HG03108 (cell line): ENCODE measurements around the gene RASAL1.

Experiments used
- ATAC-seq: cut with Tn5 transposase; IDR thresholded peaks from one replicate; pipeline ENCODE4 v1.9.1; 2021; ENCODE audit warnings: moderate library complexity; ENCODE audit not compliant: unreplicated experiment

RASAL1 gene

GRCh38 chr12:113135178-113136127 lies at the start of gene RASAL1:
Gene RASAL1 (minus strand): TSS chr12:113135761. CDS start chr12:113135462, 299 bp downstream.
- peak; percentile 44 for ATAC-seq

DNA sequence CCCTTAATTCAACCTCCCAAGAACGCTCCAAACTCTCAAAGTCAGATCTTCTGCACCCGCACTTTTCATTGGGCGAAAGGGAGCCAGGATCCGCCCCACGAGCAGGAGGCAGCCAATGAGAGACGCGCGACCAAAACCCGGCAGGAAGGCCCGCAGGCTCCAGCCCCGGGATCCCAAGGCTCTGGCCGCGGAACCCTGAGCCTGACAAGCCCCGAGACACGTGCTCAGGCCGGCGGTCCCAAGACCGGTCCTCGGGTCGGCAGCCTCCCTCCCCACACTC lies 49.3 kb upstream of the RASAL1 start:
- ATAC-seq, result peak; percentile 68

DNA sequence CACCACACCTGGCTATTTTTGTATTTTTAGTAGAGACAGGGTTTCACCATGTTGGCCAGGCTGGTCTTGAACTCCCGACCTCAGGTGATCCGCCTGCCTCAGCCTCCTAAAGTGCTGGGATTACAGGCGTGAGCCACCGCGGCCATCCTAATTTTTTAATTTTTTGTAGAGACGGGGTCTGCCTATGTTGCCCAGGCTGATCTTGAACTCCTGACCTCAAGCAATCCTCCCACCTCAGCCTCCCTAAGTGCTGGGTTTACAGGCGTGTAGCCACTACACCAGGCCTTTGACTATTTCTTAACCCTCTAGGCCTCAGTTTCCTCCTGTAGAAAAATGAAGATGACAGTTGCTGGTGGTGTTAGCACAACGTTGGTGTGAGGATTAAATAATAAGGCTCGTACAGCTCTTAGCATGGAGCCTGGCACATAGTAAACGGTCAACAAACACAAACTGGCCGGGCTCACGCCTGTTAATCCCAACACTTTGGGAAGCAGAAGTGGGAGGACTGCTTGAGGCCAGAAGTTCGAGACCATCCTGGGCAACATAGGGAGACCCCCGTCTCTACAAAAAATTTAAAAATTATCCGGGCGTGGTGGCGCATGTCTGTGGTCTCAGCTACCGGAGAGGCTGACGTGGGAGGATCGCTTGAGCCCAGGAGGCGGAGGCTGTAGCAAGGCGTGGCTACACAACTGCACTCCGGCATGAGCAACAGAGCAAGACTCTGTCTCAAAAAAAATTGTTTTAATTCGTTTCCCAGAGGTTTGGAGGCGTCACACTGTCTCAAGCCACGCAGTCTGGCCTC lies 48.7 kb upstream of the RASAL1 start:
- peak; percentile 25 for ATAC-seq

DNA sequence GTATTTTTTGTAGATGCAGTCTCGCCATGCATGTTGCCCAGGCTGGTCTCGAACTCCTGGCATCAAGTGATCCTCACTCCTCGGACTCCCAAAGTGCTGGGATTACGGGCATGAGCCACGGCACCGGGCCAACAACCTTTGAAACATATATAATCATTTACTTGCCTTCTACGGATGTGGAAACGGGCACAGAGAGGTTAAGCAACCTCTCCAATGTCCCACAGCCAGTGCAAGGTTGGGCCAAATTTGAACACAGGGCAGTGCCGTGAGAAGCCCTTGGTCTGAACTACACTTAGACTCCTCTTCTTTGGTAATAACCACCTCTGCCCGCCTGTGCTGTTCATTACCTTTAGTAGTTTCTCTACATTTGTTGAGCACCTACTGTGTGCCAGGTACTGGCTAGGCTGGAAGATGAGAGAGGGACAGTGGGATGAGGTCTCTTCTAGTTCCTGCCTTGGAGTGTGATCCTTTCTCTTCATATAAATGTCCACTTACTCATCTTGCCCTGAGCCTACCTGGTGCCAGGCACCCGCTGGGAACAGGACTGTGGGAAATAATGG lies 47.5 kb upstream of the RASAL1 start:
- ATAC-seq, result no peak

GRCh38 chr12:113181975-113182374 lies 46.4 kb upstream of the RASAL1 start:
- ATAC-seq, result no peak

- ATAC-seq, result no peak
Observed at GRCh38 chr12:113180333-113180732, 44.8 kb upstream of the RASAL1 start.

- ATAC-seq, result no peak
Observed at GRCh38 chr12:113179023-113179422, 43.5 kb upstream of the RASAL1 start.

GRCh38 chr12:113174461-113175384 lies 39.2 kb upstream of the RASAL1 start:
- no peak for ATAC-seq

DNA sequence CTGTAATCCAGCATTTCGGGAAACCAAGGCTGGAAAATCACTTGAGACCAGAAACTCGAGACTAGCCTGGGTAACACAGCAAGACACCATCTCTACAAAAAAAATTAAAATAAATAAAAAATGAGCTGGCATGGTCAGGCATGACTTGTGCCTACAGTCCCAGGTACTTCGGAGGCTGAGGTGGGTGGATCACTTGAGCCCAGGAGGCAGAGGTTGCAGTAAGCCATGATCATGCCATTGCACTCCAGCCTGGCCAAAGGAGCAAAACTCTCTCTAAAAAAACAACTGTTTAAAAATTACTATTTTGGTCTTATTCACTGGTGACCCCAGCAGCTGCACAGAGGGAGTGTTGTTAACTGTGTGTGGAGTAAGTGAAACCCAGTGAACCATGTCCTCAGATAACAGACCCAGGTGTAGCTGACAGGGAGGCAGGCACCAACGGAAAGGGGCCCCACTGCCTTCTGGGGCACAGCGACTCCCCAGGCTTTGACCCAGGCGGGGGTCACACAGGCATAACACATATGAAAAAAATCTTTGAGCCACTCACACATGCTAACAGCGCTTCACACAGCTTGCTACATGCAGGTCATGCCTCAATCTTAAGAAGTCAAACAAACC lies 37.6 kb upstream of the RASAL1 start:
- ATAC-seq, result peak; percentile 71

GRCh38 chr12:113172185-113172584 lies 36.6 kb upstream of the RASAL1 start:
- ATAC-seq, result no peak

GRCh38 chr12:113171543-113171942 lies 36.0 kb upstream of the RASAL1 start:
- ATAC-seq, result no peak

- no peak for ATAC-seq
Observed at GRCh38 chr12:113170926-113171325, 35.4 kb upstream of the RASAL1 start.

DNA sequence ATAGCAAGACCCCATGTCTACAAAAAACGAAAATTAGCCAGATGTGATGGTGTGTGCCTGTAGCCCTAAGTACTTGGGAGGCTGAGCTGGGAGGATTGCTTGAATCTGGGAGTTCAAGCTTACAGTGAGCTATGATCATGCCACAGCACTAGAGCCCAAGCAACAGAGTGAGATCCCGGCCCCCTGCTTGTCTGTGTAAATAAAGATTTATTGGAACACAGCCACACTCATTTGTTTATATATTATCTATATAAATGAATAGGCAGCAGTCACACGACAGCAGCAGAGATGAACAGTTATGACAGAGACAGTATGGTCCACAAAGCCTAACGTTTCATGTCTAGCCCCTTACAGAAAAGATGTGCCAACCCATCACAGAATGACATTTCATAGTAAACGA lies 34.9 kb upstream of the RASAL1 start:
- ATAC-seq, result no peak

GRCh38 chr12:113169697-113170096 lies 34.1 kb upstream of the RASAL1 start:
- no peak for ATAC-seq

- no peak for ATAC-seq
Observed at GRCh38 chr12:113167868-113168267, 32.3 kb upstream of the RASAL1 start.

- no peak for ATAC-seq
Observed at GRCh38 chr12:113165521-113166450, 30.2 kb upstream of the RASAL1 start.

DNA sequence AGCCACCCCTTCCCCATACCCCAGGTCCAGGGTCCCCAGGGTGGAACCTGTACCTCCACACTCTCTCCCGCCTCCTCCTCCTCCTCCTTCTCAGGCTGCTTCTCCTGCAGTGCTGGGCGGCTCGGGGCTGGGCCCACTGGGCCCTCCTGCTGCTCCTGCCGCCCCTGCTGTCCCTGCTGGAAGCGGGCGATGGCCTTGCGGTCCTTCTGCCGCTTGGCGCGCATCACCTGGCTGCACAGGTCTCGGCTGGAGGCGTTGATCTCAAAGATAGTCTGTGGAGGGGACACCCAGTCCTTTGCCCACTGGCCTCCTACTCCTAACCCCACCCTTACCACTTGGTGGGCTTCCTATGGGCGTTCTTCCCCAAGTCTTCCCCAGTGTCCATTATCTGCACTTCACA lies 28.5 kb upstream of the RASAL1 start:
- no peak for ATAC-seq

DNA sequence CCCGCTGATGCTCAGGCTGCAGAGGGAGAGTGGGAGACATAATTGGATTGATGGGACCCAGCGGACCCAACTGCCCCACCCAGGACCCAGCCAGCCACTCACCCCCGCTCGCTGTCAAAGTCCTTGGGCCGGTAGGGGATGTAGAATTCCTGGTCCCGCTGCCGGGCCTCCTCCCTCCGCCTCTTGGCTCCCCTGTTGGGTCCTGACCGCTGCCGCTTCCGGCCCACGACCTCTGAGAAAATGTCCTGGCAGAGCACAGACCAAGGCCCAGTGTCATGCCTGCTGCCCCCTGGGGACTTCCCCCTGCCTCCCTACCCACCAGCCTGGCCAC lies 27.4 kb upstream of the RASAL1 start:
- ATAC-seq, result no peak
